GM12873 (cell line): ENCODE measurements around the gene SATB2.

Experiments used
- TF ChIP-seq, protein P1 (sequence below): IDR thresholded peaks from 2 replicates; pipeline ENCODE4 v1.5.1; 2012; ENCODE audit warnings: low read depth, mild to moderate bottlenecking, moderate library complexity, low read length, control low read depth; ENCODE audit not compliant: insufficient read depth; ENCODE audit errors: missing control alignments

The SATB2 gene

DNA sequence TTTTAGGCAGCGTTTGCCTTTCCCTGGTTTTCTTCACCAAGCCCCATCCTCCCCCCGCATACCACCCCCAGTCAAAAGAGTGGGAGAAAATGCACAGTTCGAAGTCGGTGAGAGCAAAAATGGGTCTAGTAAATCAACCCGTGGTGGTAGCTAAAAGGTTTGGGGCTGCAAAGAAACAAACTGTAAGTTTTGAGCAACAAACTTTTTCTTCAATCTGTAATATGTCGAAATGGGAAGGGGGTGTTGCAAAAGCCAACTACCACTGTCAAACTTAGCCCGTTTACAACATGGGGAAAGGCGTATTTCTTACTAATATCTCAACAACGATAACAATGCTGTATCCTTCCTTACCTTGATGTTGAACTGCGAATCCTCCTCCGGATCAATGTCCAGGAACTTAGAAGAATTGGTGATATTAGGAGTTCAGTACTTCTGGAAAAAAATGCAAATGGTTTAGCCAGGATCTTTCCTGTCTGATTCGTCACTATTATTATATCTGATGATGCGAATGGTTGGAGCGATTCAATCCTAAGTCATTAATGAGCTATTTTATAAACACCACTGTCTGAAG, 2.4 kb upstream of the SATB2 start:
- TF ChIP-seq, protein P1, sequence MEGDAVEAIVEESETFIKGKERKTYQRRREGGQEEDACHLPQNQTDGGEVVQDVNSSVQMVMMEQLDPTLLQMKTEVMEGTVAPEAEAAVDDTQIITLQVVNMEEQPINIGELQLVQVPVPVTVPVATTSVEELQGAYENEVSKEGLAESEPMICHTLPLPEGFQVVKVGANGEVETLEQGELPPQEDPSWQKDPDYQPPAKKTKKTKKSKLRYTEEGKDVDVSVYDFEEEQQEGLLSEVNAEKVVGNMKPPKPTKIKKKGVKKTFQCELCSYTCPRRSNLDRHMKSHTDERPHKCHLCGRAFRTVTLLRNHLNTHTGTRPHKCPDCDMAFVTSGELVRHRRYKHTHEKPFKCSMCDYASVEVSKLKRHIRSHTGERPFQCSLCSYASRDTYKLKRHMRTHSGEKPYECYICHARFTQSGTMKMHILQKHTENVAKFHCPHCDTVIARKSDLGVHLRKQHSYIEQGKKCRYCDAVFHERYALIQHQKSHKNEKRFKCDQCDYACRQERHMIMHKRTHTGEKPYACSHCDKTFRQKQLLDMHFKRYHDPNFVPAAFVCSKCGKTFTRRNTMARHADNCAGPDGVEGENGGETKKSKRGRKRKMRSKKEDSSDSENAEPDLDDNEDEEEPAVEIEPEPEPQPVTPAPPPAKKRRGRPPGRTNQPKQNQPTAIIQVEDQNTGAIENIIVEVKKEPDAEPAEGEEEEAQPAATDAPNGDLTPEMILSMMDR = no peak

DNA sequence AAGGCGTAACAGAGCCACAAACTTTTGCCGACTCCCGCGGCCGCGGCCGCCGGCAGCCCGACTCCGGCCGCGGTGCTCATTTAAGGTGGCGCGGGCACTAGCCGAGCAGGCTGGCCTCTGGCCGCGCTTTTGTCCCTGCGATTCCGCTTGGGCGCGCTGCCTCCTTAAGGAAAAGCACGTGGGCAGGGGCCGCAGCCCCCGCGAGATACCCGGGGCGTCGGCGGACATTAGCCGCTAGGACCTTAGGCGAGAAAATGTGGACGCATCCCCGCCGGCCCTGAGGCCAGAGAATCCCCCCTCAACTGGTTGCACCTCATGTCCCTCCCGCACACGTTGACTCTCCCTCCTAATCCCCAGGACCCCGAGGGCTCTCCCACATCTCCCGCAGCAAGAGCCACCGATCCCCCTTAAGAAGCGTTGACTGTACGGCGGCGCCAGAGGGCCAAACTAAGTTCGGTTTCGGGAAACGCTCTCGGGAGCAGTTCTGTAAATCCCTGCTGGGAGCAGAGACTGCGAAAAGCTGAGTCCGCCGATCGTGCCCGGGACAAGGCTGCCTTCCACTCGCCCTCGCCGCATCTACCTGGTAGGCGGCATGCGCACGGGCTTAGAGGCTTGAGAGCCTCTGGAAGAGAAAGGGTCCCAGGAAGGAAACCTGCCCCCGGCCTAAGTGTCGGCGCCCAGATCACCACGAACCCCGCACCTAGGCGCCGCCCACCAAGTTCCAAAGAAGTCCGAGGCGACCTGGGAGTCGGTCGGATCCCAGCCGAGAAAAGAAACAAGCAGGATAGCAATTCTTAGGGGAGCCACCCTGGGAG, 1.8 kb upstream of the SATB2 start:
- TF ChIP-seq, protein P1 = no peak

DNA sequence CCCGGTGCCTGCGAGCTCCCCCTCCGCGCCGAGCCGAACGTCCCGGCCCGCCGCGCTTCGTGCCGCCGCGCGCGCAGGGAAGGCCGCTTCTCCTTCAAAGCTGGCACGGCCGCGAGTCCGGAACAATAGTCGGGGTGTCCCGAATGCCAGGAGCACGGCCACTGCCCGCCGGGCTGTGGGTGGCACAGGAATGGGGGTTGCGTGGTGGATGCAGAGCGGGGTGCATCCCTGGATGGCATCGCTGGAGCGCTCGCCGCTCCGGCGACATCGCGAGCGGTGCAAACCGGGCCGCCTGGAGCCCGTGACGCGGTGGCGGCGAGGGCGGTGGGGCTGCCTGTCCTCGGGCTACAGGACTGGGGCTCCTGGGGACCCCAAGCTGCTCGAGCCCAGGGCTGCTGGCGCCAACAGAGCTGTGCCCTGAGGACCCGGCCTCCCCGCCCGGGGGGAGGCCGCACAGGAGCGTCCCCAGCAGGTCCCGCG, 1.1 kb upstream of the SATB2 start:
- TF ChIP-seq, protein P1 = no peak

DNA sequence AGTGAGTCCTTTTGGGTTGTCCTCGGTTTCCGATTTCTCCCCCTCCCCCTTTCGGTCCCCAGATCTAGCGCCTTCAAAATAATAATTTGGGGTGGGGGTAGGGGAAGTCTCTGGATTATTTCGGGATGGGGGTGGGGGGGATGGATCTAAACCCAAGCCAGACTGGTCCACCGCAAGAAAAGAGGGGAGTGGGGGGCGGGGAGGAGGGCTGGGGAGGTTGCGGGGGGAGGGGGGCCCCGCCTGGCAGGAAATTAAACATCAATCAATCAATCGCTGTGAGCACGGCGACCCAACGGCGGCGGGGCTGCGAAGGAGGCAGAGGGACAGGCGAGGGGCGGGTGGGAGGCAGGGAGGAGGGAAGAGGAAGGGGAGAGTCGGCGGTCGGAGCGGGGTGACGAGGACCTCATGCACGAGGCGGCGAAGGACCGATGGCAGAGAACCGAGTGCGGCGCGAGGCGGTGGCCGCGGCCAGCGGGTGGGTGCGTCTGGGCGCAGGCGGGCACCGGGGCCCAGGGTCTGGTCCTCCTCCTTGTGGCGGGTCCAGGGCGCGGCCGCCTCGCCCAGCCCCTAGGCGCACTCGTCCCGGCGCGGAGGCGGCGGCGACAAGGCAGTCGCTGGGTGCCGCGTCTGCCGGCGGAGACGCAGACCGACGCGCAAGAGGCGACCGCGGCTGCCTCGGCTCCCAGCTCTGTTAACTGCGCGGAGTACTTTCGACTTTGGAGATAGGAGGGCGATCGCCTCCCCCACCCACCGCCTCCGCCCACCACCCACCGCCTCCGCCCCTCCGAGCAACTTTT, 468 bp upstream of the SATB2 start:
- TF ChIP-seq, protein P1 = no peak

DNA sequence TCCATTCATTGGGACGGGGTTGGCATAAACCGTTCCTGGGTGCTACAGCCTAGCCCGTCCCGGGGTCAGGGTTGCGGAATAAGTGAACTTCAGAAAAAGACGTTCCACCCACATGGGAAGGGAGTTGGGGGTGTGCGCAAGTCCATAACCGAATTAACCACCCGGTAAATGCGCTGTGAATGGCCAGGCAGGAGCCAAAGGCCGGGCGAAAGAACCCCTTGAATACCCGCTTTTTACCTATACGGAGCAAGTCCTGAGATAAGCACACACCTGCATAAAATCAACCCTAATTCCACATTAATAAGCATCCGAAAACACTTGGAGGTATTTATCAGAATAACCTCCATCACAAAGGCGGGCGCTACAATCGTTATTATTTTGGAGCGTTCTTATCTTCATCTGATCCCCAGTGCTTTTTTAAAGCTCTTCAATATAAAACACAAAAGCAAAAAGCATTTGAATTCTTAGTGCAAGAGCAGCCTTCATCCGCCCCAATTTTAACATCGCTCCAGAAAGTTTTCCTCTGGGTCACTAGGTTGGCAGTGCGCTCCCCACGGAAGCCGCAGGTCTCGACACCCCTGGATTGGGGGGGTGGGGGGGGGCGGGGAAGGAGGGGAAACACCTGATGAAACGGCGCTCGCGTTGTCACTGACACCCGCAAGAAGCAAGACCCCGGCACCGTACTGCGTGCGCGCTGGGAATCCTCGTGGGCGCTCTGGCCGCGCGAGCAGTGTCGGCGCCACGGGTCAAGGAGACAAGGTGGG, 1.2 kb downstream of the SATB2 start:
- TF ChIP-seq, protein P1 = no peak

DNA sequence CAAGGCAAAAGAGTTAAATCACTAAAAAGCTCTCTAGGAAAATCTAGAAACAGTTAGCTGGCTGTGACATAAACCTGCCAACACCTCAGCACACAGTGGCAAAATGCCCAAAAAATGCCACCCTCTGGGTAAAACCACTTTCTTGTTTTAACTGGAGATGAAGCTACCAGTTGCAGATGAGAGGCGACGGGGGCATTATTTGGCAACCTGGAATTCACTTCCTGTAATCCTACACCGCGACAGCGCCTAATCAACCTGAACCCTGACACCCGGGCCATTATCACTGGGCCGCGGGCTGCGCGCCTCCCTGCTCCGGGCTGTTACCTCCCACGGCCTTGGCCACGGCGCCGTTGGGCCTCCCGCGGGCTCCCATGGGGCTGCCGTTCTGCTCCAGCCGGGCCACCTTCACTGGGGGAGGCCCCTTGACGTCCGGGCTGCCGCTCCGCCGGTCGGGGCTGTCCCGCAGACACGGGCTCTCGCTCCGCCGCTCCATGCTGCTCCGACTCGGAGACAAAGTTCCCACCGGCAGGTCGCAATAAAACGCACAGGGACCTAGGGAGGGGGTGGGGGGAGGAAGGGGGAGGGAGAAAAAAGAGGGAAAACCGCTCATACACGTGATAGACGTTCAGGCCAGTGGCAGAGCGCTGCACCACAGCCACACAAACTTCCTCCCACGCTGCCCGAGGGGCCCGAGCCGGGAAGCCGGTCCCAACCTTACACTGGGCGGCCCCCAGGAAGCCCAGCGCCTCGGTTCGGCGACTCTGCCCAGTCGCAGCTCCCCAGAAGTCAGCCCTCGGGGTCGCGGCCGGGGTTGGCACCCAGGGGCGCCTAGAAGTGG, 2.0 kb downstream of the SATB2 start:
- TF ChIP-seq, protein P1 = no peak
